CD1c-positive myeloid dendritic cell (primary cell): ENCODE data around the gene DOLPP1.
"Not testable (repeated sequence)": the region's sequence is repeated elsewhere in the genome, so short reads cannot be mapped to it uniquely, and the experiment has no call there.

Experiments used
- DNase-seq: peaks from one replicate; pipeline ENCODE4 v3.0.0-alpha.2; 2016; ENCODE audit errors: extremely low spot score

DOLPP1 gene

DNA sequence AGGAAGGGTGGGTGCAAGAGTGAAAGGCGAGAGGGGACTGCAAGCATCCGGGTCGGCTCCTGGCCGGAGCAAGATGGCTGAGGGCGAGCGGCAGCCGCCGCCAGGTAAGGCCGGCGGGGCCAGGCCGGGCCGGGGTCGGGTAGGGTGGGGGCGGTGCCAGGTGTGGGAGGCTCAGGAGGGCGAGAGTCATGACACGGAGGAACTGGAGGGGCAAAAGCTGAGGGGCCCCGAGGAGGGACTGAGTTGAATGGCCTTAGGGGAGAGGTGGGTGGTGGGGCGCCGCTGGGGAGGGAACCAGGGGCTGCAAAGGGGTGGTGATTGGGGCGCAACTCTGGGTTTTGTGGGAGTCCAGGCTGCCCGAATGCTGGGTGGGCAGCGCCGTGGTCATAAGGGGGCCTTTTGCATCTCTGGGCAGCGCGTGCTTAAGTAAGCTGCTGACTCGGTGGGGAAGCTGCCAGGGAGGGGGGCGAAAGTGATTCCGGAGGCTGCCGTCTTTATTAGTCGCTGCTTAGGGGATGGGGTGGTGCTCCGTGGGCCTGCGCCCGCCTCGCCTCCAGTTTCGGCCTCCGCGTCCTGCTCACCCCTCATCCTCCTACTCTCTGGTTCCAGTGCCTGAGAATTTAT lies 30.7 kb downstream of the DOLPP1 start:
- peak; percentile 20 for DNase-seq

DNA sequence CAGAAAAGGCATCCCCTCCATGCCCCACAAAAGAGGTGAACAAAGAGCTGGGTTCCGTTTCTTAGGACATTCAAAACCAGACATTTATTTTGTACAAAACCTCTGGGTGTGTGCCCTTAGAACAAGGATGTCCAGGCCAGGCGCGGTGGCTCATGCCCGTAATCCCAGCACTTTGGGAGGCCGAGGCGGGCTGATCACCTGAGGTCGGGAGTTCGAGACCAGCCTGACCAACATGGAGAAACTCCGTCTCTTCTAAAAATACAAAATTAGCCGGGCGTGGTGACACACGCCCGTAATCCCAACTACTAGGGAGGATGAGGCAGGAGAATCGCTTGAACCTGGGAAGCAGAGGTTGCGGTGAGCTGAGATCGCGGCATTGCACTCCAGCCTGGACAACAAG lies 31.6 kb downstream of the DOLPP1 start:
- DNase-seq = not testable (repeated sequence)

DNA sequence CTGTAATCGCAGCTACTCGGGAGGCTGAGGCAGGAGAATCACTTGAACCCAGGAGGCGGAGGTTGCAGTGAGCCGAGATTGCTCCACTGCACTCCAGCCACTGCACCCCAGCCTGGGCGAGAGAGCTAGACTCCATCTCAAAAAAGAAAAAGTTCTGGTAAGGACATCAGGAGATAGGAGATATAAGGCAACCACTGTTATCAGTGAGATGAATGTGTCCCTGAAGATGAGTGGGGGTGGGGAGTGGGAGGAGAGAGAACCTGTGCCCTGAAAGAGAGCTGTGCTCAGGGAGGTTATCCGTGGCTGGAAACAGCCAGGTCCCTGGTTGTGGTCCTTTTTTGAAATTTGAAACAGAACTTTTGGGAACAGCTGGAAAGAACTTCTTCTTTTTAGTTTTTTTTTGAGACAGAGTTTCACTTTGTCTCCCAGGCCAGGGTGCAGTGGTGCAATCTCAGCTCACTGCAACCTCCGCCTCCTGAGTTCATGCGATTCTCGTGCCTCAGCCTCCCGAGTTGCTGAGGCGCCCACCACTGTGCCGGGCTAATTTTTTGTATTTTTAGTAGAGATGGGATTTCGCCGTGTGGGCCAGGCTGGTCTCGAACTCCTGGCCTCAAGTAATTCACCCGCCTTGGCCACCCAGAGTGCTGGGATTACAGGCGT lies 32.9 kb downstream of the DOLPP1 start:
- peak; percentile 81 for DNase-seq

DNA sequence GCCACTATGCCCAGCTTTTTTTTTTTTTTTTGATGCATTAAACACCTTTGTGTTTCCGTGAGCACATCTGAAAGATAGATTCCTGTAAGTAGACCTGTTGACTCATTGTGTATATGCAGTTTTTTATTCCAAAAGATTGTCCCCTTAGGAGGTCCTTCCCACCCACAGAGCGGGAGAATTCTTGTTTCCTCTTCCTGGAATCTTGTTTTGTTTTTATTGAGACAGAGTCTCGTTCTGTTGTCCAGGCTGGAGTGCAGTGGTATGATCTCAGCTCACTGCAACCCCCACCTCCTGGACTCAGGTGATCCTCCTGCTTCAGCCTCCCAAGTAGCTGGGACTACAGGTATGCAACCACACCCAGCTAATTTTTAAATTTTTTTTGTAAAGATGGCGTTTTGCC lies 37.9 kb downstream of the DOLPP1 start:
- no peak for DNase-seq

DNA sequence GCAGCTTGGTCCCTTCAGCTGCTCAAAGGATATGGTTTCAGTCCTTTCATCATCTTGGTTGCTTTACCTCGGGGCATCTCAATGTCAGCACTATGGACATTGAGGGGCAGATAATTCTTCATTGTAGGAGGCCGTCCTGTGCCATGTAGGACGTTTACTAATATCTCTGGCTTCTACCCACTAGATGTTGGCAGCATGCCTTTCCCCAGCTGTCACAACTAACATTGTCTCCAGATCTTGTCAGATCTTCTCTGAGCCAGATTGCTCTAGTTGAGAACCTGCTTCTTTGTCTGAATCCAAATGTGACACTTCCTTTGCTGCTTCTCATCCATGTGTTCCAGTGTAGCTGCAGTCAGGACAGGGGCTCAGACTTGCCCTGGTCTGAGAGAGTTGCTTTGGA lies 40.6 kb downstream of the DOLPP1 start:
- no peak for DNase-seq

DNA sequence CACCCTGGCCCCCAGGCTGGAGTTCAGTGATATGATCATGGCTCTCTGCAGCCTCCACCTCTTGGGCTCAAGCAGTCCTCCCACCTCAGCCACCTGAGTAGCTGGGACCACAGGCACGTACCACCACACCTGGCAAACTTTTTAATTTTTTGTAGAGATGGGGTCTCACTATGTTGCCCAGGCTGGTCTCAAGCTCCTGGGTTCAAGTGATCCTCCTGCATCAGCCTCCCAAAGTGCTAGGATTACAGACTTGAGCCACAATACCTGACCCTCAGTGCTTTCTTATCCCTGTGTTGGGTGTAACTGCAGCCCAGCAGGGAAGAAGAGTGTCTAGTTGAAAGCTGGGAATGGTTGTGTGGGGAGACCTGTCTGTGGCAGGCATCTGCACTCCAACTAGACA lies 41.2 kb downstream of the DOLPP1 start:
- DNase-seq = no peak

DNA sequence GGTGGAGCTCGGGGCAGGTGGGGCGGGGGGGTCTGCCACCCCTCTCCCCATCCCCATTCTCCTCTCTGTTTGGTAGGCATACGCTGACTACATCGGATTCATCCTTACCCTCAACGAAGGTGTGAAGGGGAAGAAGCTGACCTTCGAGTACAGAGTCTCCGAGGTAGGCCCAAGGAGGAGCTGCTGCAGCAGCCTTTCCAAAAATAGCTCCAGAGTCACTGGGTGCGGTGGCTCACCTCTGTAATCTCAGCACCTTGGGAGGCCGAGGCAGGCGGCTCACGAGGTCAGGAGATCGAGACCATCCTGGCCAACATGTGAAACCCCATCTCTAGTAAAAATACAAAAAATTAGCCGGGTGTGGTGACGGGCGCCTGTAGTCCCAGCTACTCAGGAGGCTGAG lies 42.1 kb downstream of the DOLPP1 start:
- not testable (repeated sequence) for DNase-seq

DNA sequence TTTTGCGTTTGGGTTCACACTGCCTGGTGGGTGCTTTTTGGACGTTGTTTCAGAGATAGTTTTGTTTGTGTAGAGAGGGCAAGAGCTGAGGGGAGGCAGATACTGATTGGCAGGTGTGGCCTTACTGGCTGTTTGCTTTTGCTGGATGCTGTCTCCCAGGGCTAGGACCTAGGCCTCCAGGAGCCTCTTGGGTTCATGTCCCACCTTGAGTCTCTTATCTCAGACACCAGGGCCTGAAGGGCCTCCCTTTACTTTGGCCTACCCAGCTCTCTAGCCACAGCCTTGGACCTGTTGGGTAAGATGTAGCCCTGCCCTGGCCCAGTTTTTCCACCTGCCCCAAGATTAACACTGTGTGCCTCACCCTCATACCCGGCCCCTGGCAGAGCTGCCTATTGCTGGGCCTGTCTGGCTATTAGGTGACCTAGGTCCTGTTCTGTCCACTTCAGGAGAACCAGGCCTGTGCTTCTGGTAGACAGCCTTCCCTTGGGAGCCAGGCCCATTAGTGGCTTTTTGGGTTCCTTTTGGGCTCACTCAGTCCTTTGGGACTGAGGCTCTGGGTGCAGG lies 43.7 kb downstream of the DOLPP1 start:
- DNase-seq = no peak

DNA sequence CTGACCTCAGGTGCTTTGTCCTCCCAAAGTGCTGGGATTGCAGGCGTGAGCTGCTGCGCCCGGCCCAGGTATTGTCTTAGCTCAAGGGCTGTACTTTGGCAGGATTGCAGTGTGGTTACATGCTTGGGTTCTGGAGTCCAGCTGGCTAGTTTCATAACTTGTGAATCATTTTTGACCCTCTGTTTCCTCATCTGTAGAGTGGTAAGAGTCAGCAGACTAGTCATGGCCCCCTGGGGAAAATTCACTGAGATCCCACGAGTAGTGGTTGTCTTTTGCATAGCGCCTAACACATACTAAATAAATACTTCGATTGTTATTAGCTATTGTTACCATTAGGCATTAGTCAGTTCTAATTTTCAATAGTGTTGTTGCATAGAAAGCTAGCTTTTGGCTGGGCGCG lies 44.6 kb downstream of the DOLPP1 start:
- no peak for DNase-seq

DNA sequence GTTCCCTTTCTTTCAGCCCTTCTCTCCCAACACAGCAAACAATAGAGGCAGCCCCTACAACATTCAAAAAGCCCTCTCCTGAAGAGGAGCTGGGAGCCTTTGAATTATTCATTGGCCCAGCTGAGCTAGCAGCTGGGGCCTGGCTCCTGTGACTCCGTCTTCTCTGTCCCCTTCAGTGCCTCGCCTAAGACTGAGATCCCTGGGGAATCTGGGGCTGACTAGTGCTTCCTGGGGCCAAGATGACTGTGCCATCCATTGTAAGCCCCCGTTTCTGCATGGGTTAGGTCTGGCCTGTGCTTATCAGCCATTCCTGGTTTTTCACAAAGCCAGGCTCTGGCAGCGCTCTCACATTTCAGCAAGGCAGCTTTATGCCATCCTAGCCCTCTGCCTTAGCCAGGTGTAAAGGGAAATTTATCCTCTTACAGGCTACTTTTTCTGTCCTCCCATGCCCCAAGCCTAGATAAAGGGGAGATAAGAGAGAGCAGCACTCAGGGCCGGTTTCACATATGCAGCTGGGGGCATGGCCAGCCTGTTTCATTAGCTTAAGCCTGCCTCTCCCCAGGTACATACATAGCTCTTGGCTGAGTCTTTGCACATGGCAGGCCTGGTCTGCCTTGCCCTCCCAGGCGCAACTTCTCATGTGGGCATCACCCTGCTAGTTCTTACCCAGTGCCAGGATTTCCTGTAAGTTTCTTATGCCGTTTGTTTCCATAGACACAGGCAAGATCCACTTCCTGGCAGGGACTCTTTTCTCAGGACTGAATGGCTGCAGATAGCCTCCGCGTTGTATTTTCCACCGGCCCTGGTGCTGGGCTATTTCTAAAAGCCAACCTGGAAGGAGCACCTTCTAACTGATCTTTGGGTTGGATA lies 46.1 kb downstream of the DOLPP1 start:
- DNase-seq = no peak

DNA sequence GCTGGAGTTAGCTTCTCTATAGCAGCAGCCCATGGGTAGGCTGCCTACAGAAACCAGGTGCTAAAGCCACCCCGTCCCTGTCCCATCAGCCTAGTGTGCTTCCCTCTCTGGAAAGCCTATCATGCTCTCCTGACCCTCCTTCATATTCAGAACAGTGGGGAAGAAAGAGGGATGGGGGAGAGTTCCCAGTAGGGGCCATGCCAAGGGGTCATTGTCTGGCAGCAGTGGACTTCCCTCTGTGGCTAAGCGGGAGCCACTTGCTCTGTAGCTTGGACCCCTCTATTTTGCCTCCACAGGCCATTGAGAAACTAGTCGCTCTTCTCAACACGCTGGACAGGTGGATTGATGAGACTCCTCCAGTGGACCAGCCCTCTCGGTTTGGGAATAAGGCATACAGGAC lies 47.8 kb downstream of the DOLPP1 start:
- DNase-seq = no peak

DNA sequence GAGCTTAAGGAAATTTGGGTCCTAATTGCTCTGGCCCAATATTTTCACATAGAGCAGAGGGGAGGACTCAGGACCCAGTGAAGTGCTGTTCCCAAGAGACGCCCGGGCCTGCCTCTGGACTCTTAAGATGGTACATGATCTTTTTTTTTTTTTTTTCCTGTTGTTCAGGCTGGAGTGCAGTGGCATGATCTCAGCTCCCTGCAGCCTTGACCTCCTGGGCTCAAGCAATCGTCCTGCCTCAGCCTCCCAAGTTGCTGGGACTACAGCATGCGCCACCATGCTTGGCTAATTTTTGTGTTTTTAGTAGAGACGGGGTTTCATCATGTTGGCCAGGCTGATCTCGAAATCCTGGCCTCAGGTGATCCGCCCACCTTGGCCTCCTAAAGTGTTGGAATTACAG lies 49.4 kb downstream of the DOLPP1 start:
- not testable (repeated sequence) for DNase-seq

DNA sequence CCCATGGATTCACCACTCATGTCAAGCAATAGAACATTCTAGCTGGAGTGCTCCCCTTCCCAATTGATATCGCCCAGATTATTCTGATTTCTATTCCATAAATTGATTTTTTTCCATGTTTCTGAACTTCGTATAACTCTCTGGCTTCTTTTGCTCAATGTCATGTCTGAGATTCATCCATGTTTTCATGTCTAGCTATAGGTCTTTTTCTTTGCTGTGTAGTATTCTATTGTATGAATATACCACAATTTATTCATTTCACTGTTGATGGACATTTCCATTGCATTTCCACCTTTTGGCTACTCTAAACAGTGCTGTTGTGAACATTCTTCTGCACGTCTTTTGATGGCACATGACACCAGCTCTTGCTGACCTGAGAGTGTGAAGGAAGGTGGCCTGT lies 49.9 kb downstream of the DOLPP1 start:
- no peak for DNase-seq

DNA sequence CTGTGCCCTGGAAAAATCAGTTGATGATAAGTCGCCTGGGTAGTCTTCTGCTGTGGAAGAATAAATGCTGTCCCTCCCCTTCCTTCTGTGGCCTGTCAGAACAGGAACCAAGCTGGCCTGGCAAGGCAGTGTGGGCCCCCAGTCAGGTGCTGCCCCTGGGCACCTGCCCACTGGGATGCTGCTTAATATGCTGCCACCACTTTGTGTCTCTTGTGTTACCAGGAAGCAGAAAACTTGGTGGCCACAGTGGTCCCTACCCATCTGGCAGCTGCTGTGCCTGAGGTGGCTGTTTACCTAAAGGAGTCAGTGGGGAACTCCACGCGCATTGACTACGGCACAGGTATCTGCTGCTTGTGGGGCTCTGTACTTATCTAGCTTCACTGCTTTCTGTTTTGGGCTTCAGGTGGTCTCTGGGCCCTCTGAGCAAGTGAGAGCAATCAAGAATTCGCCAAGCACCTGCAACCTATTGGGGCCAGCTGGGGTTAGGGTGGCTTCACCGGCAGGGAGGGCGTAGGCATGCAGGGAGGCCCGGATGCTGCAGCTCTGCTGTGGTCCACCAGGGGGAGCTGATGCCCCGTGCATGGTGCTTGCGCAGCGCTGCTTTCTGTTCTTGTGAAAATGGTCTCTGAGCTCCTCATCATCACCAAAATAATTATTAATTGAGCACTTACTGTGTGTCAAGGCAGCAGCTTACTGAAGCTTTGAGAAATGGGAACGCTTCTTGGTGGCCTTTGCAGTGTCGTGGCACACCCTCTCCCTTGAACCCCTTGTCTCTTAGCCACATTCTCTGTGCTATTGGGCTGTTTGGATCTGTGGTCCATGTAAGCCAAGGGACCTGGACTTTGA lies 50.6 kb downstream of the DOLPP1 start:
- peak; percentile 84 for DNase-seq

DNA sequence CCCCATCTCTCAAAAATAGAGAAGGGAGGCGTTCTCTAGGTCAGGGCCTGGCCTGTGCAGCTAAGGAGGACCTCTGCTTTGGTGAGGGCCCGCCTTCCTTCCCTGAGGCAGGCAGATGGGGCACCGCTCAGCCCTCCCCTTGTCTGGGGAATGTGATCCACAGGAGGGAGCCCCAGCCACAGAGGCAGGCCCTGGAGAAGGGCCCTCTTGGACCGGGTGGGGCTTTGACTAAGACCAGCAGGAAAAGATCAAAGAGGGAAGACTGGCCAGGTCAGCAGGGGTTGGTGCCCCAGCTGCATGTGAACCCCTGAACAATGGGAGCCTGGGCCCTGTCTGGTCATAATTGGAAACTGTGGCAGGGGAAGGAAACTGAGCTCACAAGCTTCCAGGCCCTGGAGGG lies 52.2 kb downstream of the DOLPP1 start:
- no peak for DNase-seq

DNA sequence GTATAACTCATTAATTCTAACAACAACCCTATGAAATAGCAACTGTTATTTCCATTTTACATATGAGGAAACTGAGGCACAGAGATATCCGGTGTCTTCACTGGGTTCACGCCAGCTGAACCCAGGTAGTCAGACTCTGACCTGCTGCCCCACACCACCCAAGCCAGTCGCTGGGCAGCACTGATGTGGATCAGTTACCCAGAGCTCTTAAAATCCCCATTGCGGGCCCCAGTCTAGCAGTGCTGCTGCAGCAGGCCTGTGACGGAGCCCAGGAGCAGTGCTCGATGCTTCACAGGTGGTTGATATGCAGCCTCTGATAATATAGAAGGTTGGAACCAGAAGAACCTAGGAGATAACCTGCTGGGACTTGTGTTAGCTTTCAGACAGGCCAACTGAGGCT lies 54.6 kb downstream of the DOLPP1 start:
- DNase-seq = no peak

DNA sequence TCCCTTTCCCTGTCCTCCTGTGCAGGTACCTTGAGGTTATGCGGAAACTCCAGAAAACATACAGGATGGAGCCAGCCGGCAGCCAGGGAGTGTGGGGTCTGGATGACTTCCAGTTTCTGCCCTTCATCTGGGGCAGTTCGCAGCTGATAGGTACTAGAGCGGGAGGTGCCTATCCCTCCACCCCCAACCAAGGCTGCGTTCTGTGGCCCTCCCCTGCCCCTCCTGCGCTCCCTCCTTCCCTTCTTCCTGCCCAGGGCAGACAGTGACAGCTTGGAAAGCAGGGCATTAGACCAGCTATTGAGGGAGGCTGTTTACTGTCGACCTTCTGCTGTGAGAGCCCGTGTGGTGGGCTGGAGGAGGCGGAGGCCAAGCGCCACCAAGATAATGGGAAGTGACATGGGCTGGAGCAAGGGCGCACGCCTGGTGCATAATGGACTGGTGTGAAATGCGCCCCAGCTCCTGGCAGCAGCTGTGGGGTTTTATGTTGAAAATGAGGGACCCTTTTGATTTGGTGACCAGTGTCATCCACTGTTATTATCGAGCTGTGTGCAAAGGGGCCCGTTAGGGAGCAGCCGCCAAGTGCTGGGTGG lies 55.6 kb downstream of the DOLPP1 start:
- DNase-seq = no peak

DNA sequence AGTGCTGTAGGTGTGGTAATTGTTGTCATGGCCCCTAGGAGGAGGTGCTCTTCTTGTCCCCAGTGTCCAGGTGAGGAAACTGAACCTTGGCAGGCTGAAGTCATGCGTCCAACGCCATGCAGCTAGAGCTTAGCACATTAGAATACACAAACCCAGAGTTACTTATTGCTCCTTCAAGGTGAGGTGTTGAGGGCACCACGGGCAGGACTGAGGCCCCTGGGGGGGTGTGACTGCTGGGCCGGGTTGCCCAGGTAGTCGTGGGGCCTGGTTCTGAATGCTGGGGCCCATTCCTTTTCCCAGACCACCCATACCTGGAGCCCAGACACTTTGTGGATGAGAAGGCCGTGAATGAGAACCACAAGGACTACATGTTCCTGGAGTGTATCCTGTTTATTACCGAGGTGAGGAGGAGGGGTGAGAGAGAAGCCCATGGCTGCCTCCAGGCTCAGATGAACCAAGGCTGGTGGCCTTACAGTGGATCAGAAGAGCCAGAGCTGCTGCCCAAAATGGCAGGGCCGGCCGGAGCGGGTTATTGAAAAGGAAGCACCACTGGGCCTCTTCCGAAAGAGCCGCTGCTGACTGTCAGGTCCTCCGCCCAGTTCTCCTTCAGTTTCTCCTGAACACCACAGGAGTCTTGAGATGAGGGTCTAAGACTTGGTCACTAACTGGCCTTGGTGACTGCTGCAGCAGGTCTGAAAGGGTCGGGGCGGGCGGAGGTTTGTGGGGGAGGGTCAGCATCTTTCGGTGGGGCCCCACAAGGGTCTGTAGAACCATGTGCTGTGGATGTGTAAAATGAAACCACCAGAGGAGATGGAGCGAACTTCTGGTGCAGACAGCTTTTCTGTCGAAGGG lies 56.6 kb downstream of the DOLPP1 start:
- no peak for DNase-seq

DNA sequence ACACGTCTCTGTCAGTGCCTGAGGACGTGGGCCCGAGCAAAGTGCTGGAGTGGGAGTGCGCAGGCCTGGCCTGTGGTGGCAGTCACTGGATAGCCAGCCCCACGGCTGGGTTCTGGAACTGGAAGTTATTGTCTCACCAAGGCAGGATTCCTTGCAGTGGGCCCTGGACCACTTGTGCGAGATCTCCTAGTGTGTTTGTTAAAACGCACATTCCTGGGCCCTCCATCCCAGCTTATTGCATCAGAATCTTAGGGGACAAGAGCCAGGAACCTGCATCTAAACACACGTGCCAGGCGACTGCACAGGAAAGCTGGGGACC lies 57.2 kb downstream of the DOLPP1 start:
- DNase-seq = no peak

DNA sequence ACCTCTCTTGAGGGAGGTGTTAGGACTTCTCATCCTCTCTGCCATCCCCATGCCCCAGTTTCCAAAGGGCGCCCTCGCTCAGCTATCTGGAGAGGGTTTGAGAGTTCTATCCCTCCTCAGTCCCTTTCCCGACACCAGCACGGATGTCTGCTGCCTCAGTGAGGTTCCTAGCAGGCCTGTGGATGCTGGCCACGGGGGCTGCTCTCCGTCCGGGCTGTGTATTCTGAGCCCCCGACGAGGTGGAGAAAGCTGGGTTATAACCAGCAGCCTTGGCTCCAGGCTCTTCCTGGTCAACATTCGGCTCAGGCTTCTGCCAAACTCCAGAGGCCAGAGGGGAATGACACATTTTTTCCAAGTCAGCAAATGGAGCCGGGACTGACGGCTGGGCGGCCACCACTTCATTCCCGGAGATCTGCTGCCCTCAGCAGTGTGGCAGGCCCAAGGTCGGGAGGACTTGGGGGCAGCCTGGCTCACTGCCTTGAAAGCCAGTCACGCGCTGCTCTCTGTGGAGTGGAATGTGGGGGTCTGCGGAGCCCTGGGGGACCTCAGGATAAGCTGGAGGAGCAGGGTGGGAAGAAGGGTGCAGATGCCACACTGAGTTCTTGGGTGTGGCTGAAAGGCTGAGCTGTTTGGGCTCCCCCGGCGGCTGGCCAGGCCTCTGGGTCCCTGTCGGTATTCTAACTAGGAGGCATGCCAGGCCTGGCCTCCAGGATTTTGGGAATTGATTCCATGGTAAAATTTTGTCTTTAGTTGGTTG lies 57.7 kb downstream of the DOLPP1 start:
- DNase-seq = no peak
